ENCODE measurements around the gene TGFBR3L.
"Not testable (repeated sequence)": the region's sequence is repeated elsewhere in the genome, so short reads cannot be mapped to it uniquely, and the experiment has no call there.

Gene TGFBR3L

DNA sequence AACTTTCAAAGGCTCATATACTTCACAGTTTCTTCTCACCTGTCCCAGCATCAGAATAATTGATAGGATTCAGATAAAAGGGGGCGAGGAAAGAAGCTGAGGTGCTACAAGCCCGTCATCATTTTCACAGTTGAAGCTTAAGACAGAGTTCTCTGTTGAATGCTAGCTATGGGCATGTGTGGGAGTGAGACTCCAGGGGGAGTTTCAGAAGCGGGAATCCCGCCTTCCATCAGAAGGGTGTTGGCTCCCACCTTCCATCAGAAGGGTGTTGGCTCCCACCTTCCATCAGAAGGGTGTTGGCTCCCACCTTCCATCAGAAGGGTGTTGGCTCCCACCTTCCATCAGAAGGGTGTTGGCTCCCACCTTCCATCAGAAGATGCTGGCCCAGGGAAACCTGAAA, 46.5 kb downstream of the TGFBR3L start:
- not testable (repeated sequence) for DNase-seq (ENCODE audit: low spot score)

GRCh38 chr19:7961920-7962626, 47.4 kb downstream of the TGFBR3L start:
- no peak for DNase-seq (ENCODE audit: low spot score)

GRCh38 chr19:7962644-7963268, 48.1 kb downstream of the TGFBR3L start:
- DNase-seq (ENCODE audit: low spot score): no peak

- no peak for DNase-seq (ENCODE audit: low spot score)
These were observed 48.9 kb downstream of the TGFBR3L start for GRCh38 chr19:7963566-7963965.

DNA sequence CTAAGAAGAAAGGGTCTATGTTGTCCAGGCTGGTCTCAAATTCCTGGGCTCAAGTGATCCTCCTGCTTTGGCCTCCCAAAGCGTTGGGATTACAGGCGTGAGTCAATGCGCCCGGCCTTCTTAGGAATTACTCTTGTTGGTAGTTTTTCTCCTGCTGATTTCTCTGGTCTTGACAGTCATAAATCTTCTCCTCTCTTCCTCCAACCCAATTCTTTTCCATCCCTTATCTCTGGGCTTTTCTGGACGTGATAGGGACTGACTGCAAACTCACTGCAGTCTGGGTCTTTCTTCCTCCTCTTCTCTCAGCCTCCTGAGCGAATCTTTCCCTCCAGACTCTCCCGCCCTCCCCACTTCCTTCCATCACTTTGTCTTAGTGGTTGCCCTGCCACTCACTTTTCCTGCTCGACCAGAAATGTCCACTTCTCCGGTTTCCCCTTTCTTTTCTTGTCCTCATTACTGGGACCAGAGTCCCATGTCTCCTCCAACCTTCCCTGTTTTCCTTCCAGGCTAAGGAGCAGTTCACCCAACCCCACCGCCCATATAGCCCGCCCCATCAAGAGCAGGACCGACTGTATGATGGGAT, 50.7 kb downstream of the TGFBR3L start:
- no peak for DNase-seq (ENCODE audit: low spot score)

GRCh38 chr19:7965921-7966665, 51.5 kb downstream of the TGFBR3L start:
- DNase-seq (ENCODE audit: low spot score): no peak

GRCh38 chr19:7968008-7968795, 53.6 kb downstream of the TGFBR3L start:
- DNase-seq (ENCODE audit: low spot score): no peak
